PFSK-1 (cell line): ENCODE data around the gene FMN1.

Experiments used
- FOXP2 ChIP-seq: optimal IDR thresholded peaks from 2 replicates; pipeline ENCODE3; 2011; ENCODE audit warnings: borderline replicate concordance, control low read depth, inconsistent platforms; ENCODE audit not compliant: insufficient read depth; ENCODE audit errors: extremely low read length, extremely low read depth
- POLR2AphosphoS5 ChIP-seq: IDR thresholded peaks from 2 replicates; pipeline ENCODE4 v1.6.1; 2012; ENCODE audit warnings: low read depth, mild to moderate bottlenecking, control low read depth, low read length, moderate library complexity
- REST ChIP-seq, 2 experiments: IDR thresholded peaks; 2 replicates each; pipeline versions ENCODE4 v1.6.1 to v1.8.0; 2011 to 2012; ENCODE audit warnings: low read depth in 2 of 2, low read length in 2 of 2, control low read depth in 1 of 2, inconsistent platforms in 1 of 2, mild to moderate bottlenecking in 1 of 2, moderate library complexity in 1 of 2; ENCODE audit not compliant: insufficient read depth in 1 of 2
- SIN3A ChIP-seq: IDR thresholded peaks from 2 replicates; pipeline ENCODE4 v1.6.1; 2012; ENCODE audit warnings: mild to moderate bottlenecking, low read length, moderate library complexity, borderline replicate concordance; ENCODE audit not compliant: insufficient read depth
- TAF1 ChIP-seq: IDR thresholded peaks from 2 replicates; pipeline ENCODE4 v1.6.1; 2012; ENCODE audit warnings: low read length, control low read depth, borderline replicate concordance; ENCODE audit not compliant: insufficient read depth

FMN1 gene

GRCh38 chr15:32873284-32874114, 321.0 kb downstream of the FMN1 start:
- no peak for TF ChIP-seq REST (IDR thresholded peaks at IDR 0.05; ENCODE audit: insufficient read depth in 1 of 2, low read depth in 2 of 2, low read length in 2 of 2)
- TF ChIP-seq POLR2AphosphoS5, result no peak
- TF ChIP-seq FOXP2, result no peak

DNA sequence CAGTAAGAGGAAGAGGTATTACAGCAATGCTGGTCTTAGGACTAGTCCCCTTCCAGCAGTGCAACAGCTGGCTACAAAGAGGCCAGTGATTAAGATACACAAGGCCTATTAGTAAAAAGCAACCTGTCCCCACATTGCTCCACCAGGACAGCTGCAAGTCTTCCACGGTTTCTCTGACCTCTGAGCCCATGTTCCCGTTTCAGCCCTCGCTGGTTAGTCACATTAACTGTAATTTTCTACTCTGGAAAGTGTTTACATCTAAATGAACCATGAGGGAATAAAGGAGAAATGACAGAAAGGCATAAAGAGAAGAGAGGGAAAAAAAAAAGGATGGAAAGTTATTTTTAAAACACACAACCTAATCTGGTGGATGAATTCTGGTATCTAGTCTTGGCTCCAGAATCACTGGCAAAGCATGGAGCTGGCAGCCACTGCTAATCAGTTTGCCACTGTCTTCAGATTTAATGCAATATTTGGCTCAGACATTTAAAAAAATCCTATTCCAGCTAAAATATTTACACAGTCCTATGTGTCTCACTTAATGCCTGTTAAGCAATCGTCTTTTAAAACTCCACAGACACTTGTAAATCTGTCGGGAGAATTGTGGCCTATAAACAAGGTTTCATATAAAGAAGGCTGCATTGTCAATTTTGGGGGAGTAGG, 321.8 kb downstream of the FMN1 start:
- TF ChIP-seq TAF1 (no peak), POLR2AphosphoS5 (no peak), FOXP2 (no peak), REST (IDR thresholded peaks at IDR 0.05; ENCODE audit: insufficient read depth in 1 of 2, low read depth in 2 of 2, low read length in 2 of 2) (no peak), SIN3A (no peak)

DNA sequence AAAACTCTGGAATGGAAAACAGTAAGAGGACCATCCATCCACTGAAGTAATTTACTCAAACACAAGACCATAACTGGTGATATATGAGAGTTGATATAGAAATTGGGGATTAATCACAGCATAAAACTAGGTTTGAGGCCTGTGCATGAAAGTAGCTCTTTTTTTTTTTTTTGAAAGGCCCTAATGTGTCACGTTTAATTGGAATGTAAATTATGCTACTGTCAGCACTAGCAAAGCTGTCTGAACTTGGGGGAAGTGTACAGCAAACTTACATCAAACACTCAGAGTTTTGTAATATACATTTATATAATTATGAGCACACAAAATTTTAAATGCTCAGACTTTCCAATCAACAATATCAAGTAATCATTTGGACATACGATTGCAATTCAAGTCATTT, 322.6 kb downstream of the FMN1 start:
- no peak for TF ChIP-seq REST (IDR thresholded peaks at IDR 0.05; ENCODE audit: insufficient read depth in 1 of 2, low read depth in 2 of 2, low read length in 2 of 2)
- no peak for TF ChIP-seq TAF1
- no peak for TF ChIP-seq POLR2AphosphoS5
- no peak for TF ChIP-seq FOXP2
- no peak for TF ChIP-seq SIN3A

DNA sequence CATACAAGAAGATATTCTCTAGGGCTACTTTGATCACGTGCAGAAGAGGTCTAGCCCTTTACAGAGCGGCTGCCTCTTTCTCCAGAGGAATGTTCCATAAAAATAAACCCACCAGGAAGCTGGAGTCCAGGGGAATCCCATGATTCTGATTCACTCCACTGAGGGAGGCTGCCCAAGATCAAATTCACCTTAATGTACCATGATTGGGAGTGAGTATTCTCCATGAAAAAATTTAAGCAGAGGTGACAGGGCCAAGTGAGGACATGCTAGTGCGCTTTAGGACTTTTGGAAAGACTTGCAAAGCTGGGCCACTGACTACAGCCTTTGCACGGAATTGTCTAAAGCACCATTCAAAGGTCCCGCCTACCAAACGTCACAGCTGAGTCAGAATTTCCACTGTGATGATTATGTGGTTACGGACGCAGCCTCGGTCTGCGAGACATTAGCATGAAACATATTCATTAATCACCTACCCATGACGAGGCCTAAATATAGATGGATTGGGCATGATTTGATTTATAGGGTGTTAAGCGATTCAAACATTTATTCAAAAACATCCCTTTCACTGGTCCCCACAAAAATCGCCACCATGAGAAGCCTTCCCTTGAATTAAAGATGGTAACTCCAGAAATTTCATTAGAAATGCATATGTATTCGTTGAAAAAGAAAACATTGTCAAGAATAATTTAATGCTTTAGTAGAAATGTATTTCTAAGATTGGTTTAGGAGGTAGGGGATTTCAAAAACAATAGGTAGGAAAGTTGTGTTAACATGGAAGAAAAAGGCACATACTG, 324.1 kb downstream of the FMN1 start:
- TF ChIP-seq TAF1 (no peak), FOXP2 (no peak), SIN3A (no peak), POLR2AphosphoS5 (no peak), REST (IDR thresholded peaks at IDR 0.05; ENCODE audit: insufficient read depth in 1 of 2, low read depth in 2 of 2, low read length in 2 of 2) (no peak)
